Inflammatory macrophage treated with lipopolysaccharide for 1 hour (primary cell): Measurements from ENCODE around the gene PRRT1B.

Experiments
- DNase-seq, 2 donors: peaks; one replicate each; pipeline ENCODE4 v3.0.0-alpha.2; 2020 to 2022

Gene PRRT1B

GRCh38 chr9:131582466-131583336 lies 37.4 kb downstream of the PRRT1B start:
- no peak for DNase-seq

GRCh38 chr9:131583337-131583645 lies 38.0 kb downstream of the PRRT1B start:
- no peak for DNase-seq

- no peak for DNase-seq
These were observed 38.7 kb downstream of the PRRT1B start for GRCh38 chr9:131583836-131584555.

- DNase-seq: no peak
These were observed 39.5 kb downstream of the PRRT1B start for GRCh38 chr9:131584858-131585257.

GRCh38 chr9:131585375-131585774 lies 40.1 kb downstream of the PRRT1B start:
- DNase-seq: peak; percentile 56 to 74

GRCh38 chr9:131587331-131587730 lies 42.0 kb downstream of the PRRT1B start:
- DNase-seq: no peak

GRCh38 chr9:131587906-131588305 lies 42.6 kb downstream of the PRRT1B start:
- no peak for DNase-seq

- no peak for DNase-seq
These were observed 43.1 kb downstream of the PRRT1B start for GRCh38 chr9:131588396-131588795.

GRCh38 chr9:131589124-131589711 lies 43.9 kb downstream of the PRRT1B start:
- no peak for DNase-seq

- DNase-seq: no peak
These were observed 44.7 kb downstream of the PRRT1B start for GRCh38 chr9:131589993-131590392.

- no peak for DNase-seq
These were observed 45.1 kb downstream of the PRRT1B start for GRCh38 chr9:131590449-131590848.

- peak; percentile 46 to 72 for DNase-seq
These were observed 45.9 kb downstream of the PRRT1B start for GRCh38 chr9:131590907-131591844.

GRCh38 chr9:131591845-131592208 lies 46.5 kb downstream of the PRRT1B start:
- no peak for DNase-seq

GRCh38 chr9:131593091-131593820 lies 47.9 kb downstream of the PRRT1B start:
- peak; percentile 55 to 73 for DNase-seq

GRCh38 chr9:131593936-131594665 lies 48.8 kb downstream of the PRRT1B start:
- DNase-seq: no peak

- peak; percentile 62 to 81 for DNase-seq
These were observed 49.8 kb downstream of the PRRT1B start for GRCh38 chr9:131594906-131595665.

- DNase-seq: no peak
These were observed 50.5 kb downstream of the PRRT1B start for GRCh38 chr9:131595696-131596429.

GRCh38 chr9:131596430-131596743 lies 51.1 kb downstream of the PRRT1B start:
- no peak for DNase-seq

GRCh38 chr9:131597246-131597645 lies 51.9 kb downstream of the PRRT1B start:
- no peak for DNase-seq

- DNase-seq: peak; percentile 87 to 88
These were observed 52.8 kb downstream of the PRRT1B start for GRCh38 chr9:131598121-131598520.
